Spleen (tissue), 7 donors: ENCODE measurements around the gene HSBP1L1.

Experiments used
- CTCF ChIP-seq, 11 experiments: fragments of 200-600 bp in 7 of 11; fragments of 450-650 bp in 4 of 11; sonication (generic) in 4 of 11; IDR thresholded peaks in 8 of 11; conservative IDR thresholded peaks in 3 of 11; 1 replicate in 7 of 11; 2 replicates in 4 of 11; pipeline versions ENCODE4 v1.4.0 to v1.8.0; 2016 to 2021; ENCODE audit warnings: antibody characterized with exemption in 11 of 11, inconsistent platforms in 4 of 11, mild to moderate bottlenecking in 1 of 11
- POLR2A ChIP-seq, 3 donors: fragments of 450-650 bp; IDR thresholded peaks; one replicate each; pipeline ENCODE4 v1.5.1; 2017; ENCODE audit warnings: antibody characterized with exemption in 3 of 3, mild to moderate bottlenecking in 1 of 3
- POLR2AphosphoS5 ChIP-seq, 3 donors: sonication (generic); formaldehyde crosslinking; IDR thresholded peaks; one replicate each; pipeline ENCODE4 v1.5.1; 2017; ENCODE audit warnings: antibody characterized with exemption in 3 of 3
- donor health status: DM: no; HTN: no; CAD: no; lungs with moderate emphysema.
- donor health status: DM: no; HTN: no; CAD: no.
- donor health status: DM: no; HTN: no; CAD: no.

GRCh38 chr18:79935925-79936324 lies 28.5 kb upstream of the HSBP1L1 start:
- TF ChIP-seq POLR2A (IDR thresholded peaks at IDR 0.05) (no peak), CTCF (IDR thresholded peaks at IDR 0.05 in 8 of 11, conservative IDR thresholded peaks at IDR 0.05 in 3 of 11) (no peak), POLR2AphosphoS5 (IDR thresholded peaks at IDR 0.05) (no peak)
